Measurements from ENCODE around the gene NCOA3.

DNA sequence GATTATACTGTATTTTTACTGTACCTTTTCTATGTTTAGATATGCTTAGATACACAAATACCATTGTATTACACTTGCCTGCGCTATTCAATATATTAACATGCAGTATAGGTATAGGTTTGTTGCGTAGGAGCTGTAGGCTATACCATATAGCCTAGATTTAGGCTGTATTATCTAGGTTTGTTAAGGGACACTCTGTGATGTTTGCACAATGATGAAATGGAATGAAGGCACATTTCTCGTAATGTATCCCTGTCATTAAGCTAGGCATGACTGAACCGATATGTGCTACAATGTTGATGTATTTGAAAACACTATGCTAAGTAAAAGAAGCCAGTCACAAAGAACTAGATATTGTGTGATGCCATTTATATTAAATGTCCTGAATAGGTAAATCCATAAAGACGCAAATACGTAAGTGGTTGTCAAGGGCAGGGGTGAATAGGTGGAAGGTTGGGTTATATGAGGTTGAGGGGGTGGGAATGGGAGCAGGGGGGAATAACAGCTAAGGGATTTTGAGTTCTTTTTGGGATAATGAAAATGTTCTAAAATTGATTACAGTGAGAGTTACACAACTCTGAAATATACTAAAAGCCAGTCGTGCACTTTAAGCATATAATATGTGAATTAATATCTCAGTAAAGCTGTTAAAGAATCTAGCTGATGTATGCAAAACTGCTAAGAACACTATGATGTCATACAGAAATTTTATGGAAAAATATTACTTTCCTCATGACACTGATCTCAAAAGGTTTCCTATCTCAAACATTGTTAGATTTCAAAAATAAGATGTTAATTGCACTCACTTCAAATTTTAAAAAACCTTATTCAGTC is 97.4 kb downstream of the NCOA3 start:
- no peak for TF ChIP-seq POLR2A (IDR thresholded peaks at IDR 0.05)
- TF ChIP-seq, protein P1, sequence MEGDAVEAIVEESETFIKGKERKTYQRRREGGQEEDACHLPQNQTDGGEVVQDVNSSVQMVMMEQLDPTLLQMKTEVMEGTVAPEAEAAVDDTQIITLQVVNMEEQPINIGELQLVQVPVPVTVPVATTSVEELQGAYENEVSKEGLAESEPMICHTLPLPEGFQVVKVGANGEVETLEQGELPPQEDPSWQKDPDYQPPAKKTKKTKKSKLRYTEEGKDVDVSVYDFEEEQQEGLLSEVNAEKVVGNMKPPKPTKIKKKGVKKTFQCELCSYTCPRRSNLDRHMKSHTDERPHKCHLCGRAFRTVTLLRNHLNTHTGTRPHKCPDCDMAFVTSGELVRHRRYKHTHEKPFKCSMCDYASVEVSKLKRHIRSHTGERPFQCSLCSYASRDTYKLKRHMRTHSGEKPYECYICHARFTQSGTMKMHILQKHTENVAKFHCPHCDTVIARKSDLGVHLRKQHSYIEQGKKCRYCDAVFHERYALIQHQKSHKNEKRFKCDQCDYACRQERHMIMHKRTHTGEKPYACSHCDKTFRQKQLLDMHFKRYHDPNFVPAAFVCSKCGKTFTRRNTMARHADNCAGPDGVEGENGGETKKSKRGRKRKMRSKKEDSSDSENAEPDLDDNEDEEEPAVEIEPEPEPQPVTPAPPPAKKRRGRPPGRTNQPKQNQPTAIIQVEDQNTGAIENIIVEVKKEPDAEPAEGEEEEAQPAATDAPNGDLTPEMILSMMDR (IDR thresholded peaks at IDR 0.05) = no peak

All from adrenal gland (tissue), 5 donors.